CD14-positive monocyte (primary cell): ENCODE data around the gene PAK5. TPM values are rescaled to one million over a fixed set of nuclear protein-coding genes. Genes with fewer than 3 reads are reported as not detected.

ENCODE experiments used
- DNase-seq, 3 donors: peaks; one replicate each; pipeline ENCODE4 v3.0.0-alpha.2; 2011 to 2022
- H2AFZ ChIP-seq: 2 replicates; pipeline ENCODE4 v1.6.0; 2012; ENCODE audit warnings: mild to moderate bottlenecking, low read depth, low read length, inconsistent platforms; ENCODE audit not compliant: insufficient read depth, poor library complexity, severe bottlenecking
- H3K27ac ChIP-seq, 2 donors: 1 replicate in 1 of 2; 2 replicates in 1 of 2; pipeline ENCODE4 v1.5.1; 2012 to 2013; ENCODE audit warnings: low read length in 2 of 2, control low read depth in 1 of 2, inconsistent platforms in 1 of 2, low read depth in 1 of 2, mild to moderate bottlenecking in 1 of 2
- H3K27me3 ChIP-seq, 2 donors: one replicate each; pipeline versions ENCODE4 v1.6.0 to v1.6.1; 2011 to 2013; ENCODE audit warnings: low read length in 2 of 2; ENCODE audit not compliant: control insufficient read depth in 2 of 2, insufficient read depth in 2 of 2
- H3K36me3 ChIP-seq, 2 donors: replicated peaks in 1 of 2; 1 replicate in 1 of 2; 2 replicates in 1 of 2; pipeline versions ENCODE4 v1.5.1 to v1.6.1; 2012 to 2013; ENCODE audit warnings: low read length in 2 of 2, control low read depth in 1 of 2, inconsistent platforms in 1 of 2, mild to moderate bottlenecking in 1 of 2; ENCODE audit not compliant: insufficient read depth in 2 of 2, control insufficient read depth in 1 of 2
- H3K4me1 ChIP-seq, 2 donors: 1 replicate in 1 of 2; 2 replicates in 1 of 2; pipeline versions ENCODE4 v1.5.1 to v1.6.1; 2012 to 2013; ENCODE audit warnings: low read length in 2 of 2, control low read depth in 1 of 2, inconsistent platforms in 1 of 2, mild to moderate bottlenecking in 1 of 2, moderate library complexity in 1 of 2; ENCODE audit not compliant: insufficient read depth in 2 of 2, control insufficient read depth in 1 of 2
- H3K4me2 ChIP-seq: replicated peaks from 2 replicates; pipeline ENCODE3; 2012; ENCODE audit warnings: low read length, moderate library complexity, mild to moderate bottlenecking; ENCODE audit not compliant: poor library complexity, severe bottlenecking; ENCODE audit errors: extremely low read depth
- H3K4me3 ChIP-seq, 3 experiments: fragments of 200-600 bp in 1 of 3; sonication (generic) in 1 of 3; replicated peaks in 1 of 3; 1 replicate in 2 of 3; 2 replicates in 1 of 3; pipeline ENCODE4 v1.5.1; 2011 to 2013; ENCODE audit warnings: low read length in 3 of 3, mild to moderate bottlenecking in 3 of 3, control low read depth in 2 of 3, low read depth in 2 of 3, inconsistent platforms in 1 of 3, moderate library complexity in 1 of 3
- H3K79me2 ChIP-seq: 2 replicates; pipeline ENCODE4 v1.6.0; 2012; ENCODE audit warnings: mild to moderate bottlenecking, control low read depth, inconsistent platforms, low read length, moderate library complexity; ENCODE audit not compliant: insufficient read depth
- H3K9ac ChIP-seq: 2 replicates; pipeline ENCODE4 v1.6.0; 2017; ENCODE audit warnings: low read length, mild to moderate bottlenecking; ENCODE audit not compliant: insufficient read depth, poor library complexity, severe bottlenecking
- H3K9me3 ChIP-seq, 2 donors: replicated peaks in 1 of 2; 1 replicate in 1 of 2; 2 replicates in 1 of 2; pipeline versions ENCODE4 v1.5.1 to v1.6.1; 2012 to 2013; ENCODE audit warnings: low read length in 2 of 2, control low read depth in 1 of 2; ENCODE audit not compliant: control insufficient read depth in 1 of 2, insufficient read depth in 1 of 2
- H4K20me1 ChIP-seq: 2 replicates; pipeline ENCODE4 v1.6.0; 2012; ENCODE audit warnings: mild to moderate bottlenecking, low read length, control low read depth, moderate library complexity; ENCODE audit not compliant: insufficient read depth
- H3K27ac Mint-ChIP-seq, 7 donors: one replicate each; pipeline ENCODE4 v1.8.0; 2020; ENCODE audit warnings: mild to moderate bottlenecking in 7 of 7, mixed read lengths in 7 of 7, moderate library complexity in 6 of 7, inconsistent platforms in 2 of 7
- H3K27me3 Mint-ChIP-seq, 3 donors: one replicate each; pipeline ENCODE4 v1.8.0; 2021 to 2022; ENCODE audit warnings: low read depth in 3 of 3, mild to moderate bottlenecking in 3 of 3, mixed read lengths in 3 of 3, moderate library complexity in 3 of 3, inconsistent platforms in 1 of 3
- H3K36me3 Mint-ChIP-seq, 2 donors: one replicate each; pipeline ENCODE4 v1.8.0; 2020; ENCODE audit warnings: mixed read lengths in 2 of 2, inconsistent platforms in 1 of 2, mild to moderate bottlenecking in 1 of 2
- H3K4me1 Mint-ChIP-seq: one replicate; pipeline ENCODE4 v1.8.0; 2020; ENCODE audit warnings: mild to moderate bottlenecking, mixed read lengths
- H3K4me3 Mint-ChIP-seq, 2 donors: one replicate each; pipeline ENCODE4 v1.8.0; 2020; ENCODE audit warnings: mild to moderate bottlenecking in 2 of 2, mixed read lengths in 2 of 2, moderate library complexity in 1 of 2
- H3K9me3 Mint-ChIP-seq, 7 donors: one replicate each; pipeline ENCODE4 v1.8.0; 2020 to 2022; ENCODE audit warnings: mixed read lengths in 7 of 7, mild to moderate bottlenecking in 6 of 7, moderate library complexity in 6 of 7, inconsistent platforms in 2 of 7
- CTCF ChIP-seq: fragments of 200-600 bp; IDR thresholded peaks from one replicate; pipeline ENCODE4 v1.8.0; 2022; ENCODE audit warnings: antibody characterized with exemption, mild to moderate bottlenecking
- WGBS: methylation state at CpG from one replicate; pipeline ENCODE4 v1.1.5; 2013; ENCODE audit warnings: missing lambda C conversion rate; ENCODE audit not compliant: insufficient coverage; 5-methylcytosine and 5-hydroxymethylcytosine counted together
- intact Hi-C, 2 donors: fragments of 100-400 bp; cut with micrococcal nuclease; formaldehyde crosslinking; loops; one replicate each; pipeline versions ENCODE4 v1.15.0 to v1.15.1; 2023
- polyA plus RNA-seq, 3 donors: library from polyadenylated mRNA; depleted of rRNA in 1 of 3; unstranded in 2 of 3; stranded (reverse) in 1 of 3; fragments of 300-500 nt in 2 of 3; fragments of >200 nt in 1 of 3; fragmentation: Illumina TruSeq in 2 of 3; gene quantifications; 1 replicate in 2 of 3; 2 replicates in 1 of 3; pipeline ENCODE4 v1.2.3, GENCODE V29; 2012 to 2021

PAK5 gene
- polyA plus RNA-seq, 3 donors = not detected

GRCh38 chr20:9800421-9800820, 38.5 kb downstream of the PAK5 start:
- no peak for TF ChIP-seq CTCF
- Histone ChIP-seq H3K4me2 (no peak overlapping the region), H2AFZ (no peak overlapping the region), H3K27me3 (no peaks in the 10 kb centered on the region), H3K27ac (no peak overlapping the region), H3K79me2 (no peaks in the 10 kb centered on the region), H3K36me3 (no peaks in the 10 kb centered on the region), H3K9ac (no peak overlapping the region), H4K20me1 (no peaks in the 10 kb centered on the region), H3K4me3 (no peak overlapping the region), H3K9me3 (no peaks in the 10 kb centered on the region), H3K4me1 (no peaks in the 10 kb centered on the region)
- Mint-ChIP-seq H3K4me3 (no peak overlapping the region), H3K27me3 (peaks cover 0 to 1% (median 0%) of the 10 kb centered on the region in 3 donors), H3K36me3 (no peaks in the 10 kb centered on the region), H3K9me3 (peaks cover 0 to 4% (median 0%) of the 10 kb centered on the region in 7 donors), H3K4me1 (no peaks in the 10 kb centered on the region), H3K27ac (no peak overlapping the region)
- intact Hi-C loops = no loop called here
- 100% methylated on average over 1 of the region's 1 CpG for WGBS
- no peak for DNase-seq

GRCh38 chr20:9794831-9795230, 44.0 kb downstream of the PAK5 start:
- Mint-ChIP-seq H3K4me3 (no peak overlapping the region), H3K27me3 (peaks cover 0 to 2% (median 1%) of the 10 kb centered on the region in 3 donors), H3K36me3 (no peaks in the 10 kb centered on the region), H3K4me1 (no peaks in the 10 kb centered on the region), H3K27ac (no peak overlapping the region), H3K9me3 (peaks cover 0 to 10% (median 3%) of the 10 kb centered on the region in 7 donors)
- no peaks in the 10 kb centered on the region for H3K36me3 ChIP-seq
- no peak overlapping the region for H2AFZ ChIP-seq
- H3K4me3 ChIP-seq = no peak overlapping the region
- H3K27ac ChIP-seq = no peak overlapping the region
- no peaks in the 10 kb centered on the region for H4K20me1 ChIP-seq
- no peaks in the 10 kb centered on the region for H3K79me2 ChIP-seq
- no peaks in the 10 kb centered on the region for H3K4me1 ChIP-seq
- no peak for TF ChIP-seq CTCF
- H3K4me2 ChIP-seq = no peak overlapping the region
- intact Hi-C loops = no loop called here
- H3K9ac ChIP-seq = no peak overlapping the region
- no peaks in the 10 kb centered on the region for H3K9me3 ChIP-seq
- WGBS = 100% methylated on average over 3 of the region's 3 CpGs
- DNase-seq = no peak
- no peaks in the 10 kb centered on the region for H3K27me3 ChIP-seq
